Embryonic facial prominence (tissue), 1 donor: Measurements from ENCODE around the gene MAGI3.
"Not testable (repeated sequence)": the region's sequence is repeated elsewhere in the genome, so short reads cannot be mapped to it uniquely, and the experiment has no call there.

ENCODE experiments used
- DNase-seq: peaks from one replicate; pipeline ENCODE4 v3.0.0-alpha.2; 2016; ENCODE audit errors: extremely low spot score

The MAGI3 gene

GRCh38 chr1:113399062-113399583 is 8.8 kb downstream of the MAGI3 start:
- DNase-seq: no peak

- no peak for DNase-seq
These were observed 10.8 kb downstream of the MAGI3 start for GRCh38 chr1:113401067-113401466.

GRCh38 chr1:113401728-113402127 is 11.4 kb downstream of the MAGI3 start:
- no peak for DNase-seq

- no peak for DNase-seq
These were observed 12.8 kb downstream of the MAGI3 start for GRCh38 chr1:113403065-113403464.

GRCh38 chr1:113405573-113405972 is 15.3 kb downstream of the MAGI3 start:
- DNase-seq: no peak

GRCh38 chr1:113406149-113406548 is 15.8 kb downstream of the MAGI3 start:
- DNase-seq: not testable (repeated sequence)

GRCh38 chr1:113409363-113409762 is 19.0 kb downstream of the MAGI3 start:
- no peak for DNase-seq

- not testable (repeated sequence) for DNase-seq
These were observed 21.7 kb downstream of the MAGI3 start for GRCh38 chr1:113412020-113412419.

GRCh38 chr1:113415310-113416070 is 25.2 kb downstream of the MAGI3 start:
- DNase-seq: no peak

- DNase-seq: not testable (repeated sequence)
These were observed 25.8 kb downstream of the MAGI3 start for GRCh38 chr1:113416071-113416470.

- peak; percentile 61 for DNase-seq
These were observed 26.2 kb downstream of the MAGI3 start for GRCh38 chr1:113416496-113416895.

- DNase-seq: no peak
These were observed 32.2 kb downstream of the MAGI3 start for GRCh38 chr1:113422315-113423068.

- DNase-seq: no peak
These were observed 33.5 kb downstream of the MAGI3 start for GRCh38 chr1:113423826-113424225.

GRCh38 chr1:113429461-113430153 is 39.3 kb downstream of the MAGI3 start:
- DNase-seq: no peak

GRCh38 chr1:113433184-113433583 is 42.9 kb downstream of the MAGI3 start:
- no peak for DNase-seq

- DNase-seq: no peak
These were observed 44.0 kb downstream of the MAGI3 start for GRCh38 chr1:113434081-113434873.

GRCh38 chr1:113434874-113435175 is 44.5 kb downstream of the MAGI3 start:
- no peak for DNase-seq

GRCh38 chr1:113437554-113438341 is 47.4 kb downstream of the MAGI3 start:
- DNase-seq: no peak

- no peak for DNase-seq
These were observed 48.4 kb downstream of the MAGI3 start for GRCh38 chr1:113438505-113439276.

- DNase-seq: no peak
These were observed 49.0 kb downstream of the MAGI3 start for GRCh38 chr1:113439277-113439670.
